Smooth muscle cell (in vitro differentiated cells): ENCODE data around the gene ODC1. TPM values are rescaled to one million over a fixed set of nuclear protein-coding genes. Genes with fewer than 3 reads are reported as not detected.

Source experiments
- DNase-seq: peaks from one replicate; lab custom pipeline; 2025; ENCODE audit not compliant: unreplicated experiment; lab: John Stamatoyannopoulos, UW
- H2AFZ ChIP-seq: fragments of 200-600 bp; sonication (generic); 2 replicates; pipeline ENCODE4 v1.6.0; 2016; ENCODE audit warnings: antibody characterized with exemption, low read depth, mild to moderate bottlenecking
- H3F3A ChIP-seq: fragments of 200-600 bp; sonication (generic); 2 replicates; pipeline ENCODE4 v1.6.0; 2017; ENCODE audit warnings: antibody characterized with exemption, low read depth
- H3K27ac ChIP-seq: fragments of 200-600 bp; sonication (generic); 2 replicates; pipeline ENCODE4 v1.5.1; 2016; ENCODE audit warnings: low read depth, mild to moderate bottlenecking
- H3K27me3 ChIP-seq: fragments of 200-600 bp; sonication (generic); 2 replicates; pipeline ENCODE4 v1.6.1; 2016; ENCODE audit warnings: low read depth, mild to moderate bottlenecking
- H3K36me3 ChIP-seq: fragments of 200-600 bp; sonication (generic); 2 replicates; pipeline ENCODE4 v1.5.1; 2016; ENCODE audit warnings: low read depth
- H3K4me1 ChIP-seq: fragments of 200-600 bp; sonication (generic); 2 replicates; pipeline ENCODE4 v1.5.1; 2016; ENCODE audit warnings: low read depth
- H3K4me2 ChIP-seq: fragments of 200-600 bp; sonication (generic); 2 replicates; pipeline ENCODE4 v1.6.0; 2016; ENCODE audit warnings: mild to moderate bottlenecking
- H3K4me3 ChIP-seq: fragments of 200-600 bp; sonication (generic); 2 replicates; pipeline ENCODE4 v1.5.1; 2016; ENCODE audit warnings: mild to moderate bottlenecking
- H3K79me2 ChIP-seq: fragments of 200-600 bp; sonication (generic); 2 replicates; pipeline ENCODE4 v1.6.0; 2016; ENCODE audit warnings: low read depth, mild to moderate bottlenecking
- H3K9ac ChIP-seq: fragments of 200-600 bp; sonication (generic); 2 replicates; pipeline ENCODE4 v1.6.0; 2016; ENCODE audit warnings: low read depth
- H3K9me3 ChIP-seq: fragments of 200-600 bp; sonication (generic); replicated peaks from 2 replicates; pipeline ENCODE4 v1.5.1; 2016; ENCODE audit warnings: low read depth
- H4K20me1 ChIP-seq: fragments of 200-600 bp; sonication (generic); 2 replicates; pipeline ENCODE4 v1.6.0; 2016; ENCODE audit warnings: low read depth
- CTCF ChIP-seq: fragments of 200-600 bp; sonication (generic); IDR thresholded peaks from 2 replicates; pipeline ENCODE4 v1.5.1; 2017; ENCODE audit warnings: borderline replicate concordance, mild to moderate bottlenecking, antibody characterized with exemption; ENCODE audit not compliant: insufficient read depth, poor library complexity, severe bottlenecking
- WGBS: methylation state at CpG from one replicate; pipeline ENCODE4 v1.1.7; 2016; ENCODE audit warnings: low lambda C conversion rate; 5-methylcytosine and 5-hydroxymethylcytosine counted together
- polyA plus RNA-seq: library from polyadenylated mRNA; unstranded; fragments of >200 nt; fragmentation: Nextera tagmentation; extraction: Ambion mirVana; gene quantifications from 2 replicates; pipeline ENCODE4 v1.2.1, GENCODE V29; 2016
- total RNA-seq: library from RNA; depleted of rRNA; stranded (reverse); fragments of >200 nt; gene quantifications from 2 replicates; pipeline ENCODE4 v1.2.3, GENCODE V29; 2014

Gene ODC1
- total and polyA plus RNA-seq, 2 experiments from 2014 or later, result 22.4 to 34.7 TPM

- Histone ChIP-seq H3K36me3 (no peaks in the 10 kb centered on the region), H3K4me2 (peak overlapping the region; percentile 75), H4K20me1 (no peaks in the 10 kb centered on the region), H3K9me3 (no peaks in the 10 kb centered on the region), H3K79me2 (no peaks in the 10 kb centered on the region), H3K4me1 (peaks cover 3% of the 10 kb centered on the region), H3K4me3 (no peak overlapping the region), H3F3A (no peaks in the 10 kb centered on the region), H3K27me3 (no peaks in the 10 kb centered on the region), H3K9ac (no peak overlapping the region), H3K27ac (no peak overlapping the region), H2AFZ (no peak overlapping the region)
- no peak for TF ChIP-seq CTCF
- WGBS, result 74% methylated on average over 11 of the region's 11 CpGs
- DNase-seq, result no peak
Measured at GRCh38 chr2:10407841-10408648, 40.1 kb downstream of the ODC1 start.

- Histone ChIP-seq H3K36me3 (no peaks in the 10 kb centered on the region), H3K79me2 (no peaks in the 10 kb centered on the region), H3K4me3 (no peak overlapping the region), H4K20me1 (no peaks in the 10 kb centered on the region), H3K9ac (no peak overlapping the region), H3K4me1 (peaks cover 3% of the 10 kb centered on the region), H3K9me3 (no peaks in the 10 kb centered on the region), H2AFZ (no peak overlapping the region), H3K4me2 (no peak overlapping the region), H3F3A (no peaks in the 10 kb centered on the region), H3K27ac (no peak overlapping the region), H3K27me3 (no peaks in the 10 kb centered on the region)
- DNase-seq, result no peak
- 92% methylated on average over 4 of the region's 4 CpGs for WGBS
- TF ChIP-seq CTCF, result no peak
Measured at GRCh38 chr2:10407432-10407831, 40.7 kb downstream of the ODC1 start.

- Histone ChIP-seq H4K20me1 (no peaks in the 10 kb centered on the region), H3K36me3 (no peaks in the 10 kb centered on the region), H3K9me3 (no peaks in the 10 kb centered on the region), H3K79me2 (no peaks in the 10 kb centered on the region), H3K27me3 (no peaks in the 10 kb centered on the region), H3K4me2 (no peak overlapping the region), H3F3A (no peaks in the 10 kb centered on the region), H3K27ac (no peak overlapping the region), H3K4me1 (peaks cover 3% of the 10 kb centered on the region), H2AFZ (no peak overlapping the region), H3K9ac (no peak overlapping the region), H3K4me3 (no peak overlapping the region)
- TF ChIP-seq CTCF, result no peak
- 91% methylated on average over 18 of the region's 18 CpGs for WGBS
- DNase-seq, result no peak
Measured at GRCh38 chr2:10406491-10407188, 41.5 kb downstream of the ODC1 start.
